Testis (tissue), 3 donors: ENCODE measurements around the gene SYNDIG1. TPM values are rescaled to one million over a fixed set of nuclear protein-coding genes. Genes with fewer than 3 reads are reported as not detected.

Source experiments
- DNase-seq: peaks from one replicate; pipeline ENCODE4 v3.0.0-alpha.2; 2019
- H3K27ac ChIP-seq, 2 donors: fragments of 200-600 bp; sonication (generic); one replicate each; pipeline ENCODE4 v1.5.1; 2019
- H3K27me3 ChIP-seq: fragments of 200-600 bp; sonication (generic); one replicate; pipeline ENCODE4 v1.5.1; 2019
- H3K36me3 ChIP-seq: fragments of 200-600 bp; sonication (generic); one replicate; pipeline ENCODE4 v1.5.1; 2017; ENCODE audit warnings: low read depth; ENCODE audit errors: missing control alignments
- H3K4me1 ChIP-seq: fragments of 200-600 bp; sonication (generic); one replicate; pipeline ENCODE4 v1.5.1; 2019
- H3K4me3 ChIP-seq, 2 donors: fragments of 200-600 bp; sonication (generic); one replicate each; pipeline ENCODE4 v1.5.1; 2017 to 2019
- H3K9me3 ChIP-seq: fragments of 200-600 bp; sonication (generic); one replicate; pipeline ENCODE4 v1.5.1; 2017
- POLR2A ChIP-seq: fragments of 450-650 bp; IDR thresholded peaks from one replicate; pipeline ENCODE4 v1.6.1; 2017; ENCODE audit warnings: antibody characterized with exemption, mild to moderate bottlenecking, moderate library complexity
- WGBS, 2 donors: methylation state at CpG; one replicate each; pipeline ENCODE4 v1.1.5; 2018; 5-methylcytosine and 5-hydroxymethylcytosine counted together
- intact Hi-C: fragments of 100-400 bp; cut with DNase I; formaldehyde crosslinking; loops from one replicate; pipeline ENCODE4 v1.15.1; 2023; ENCODE audit warnings: low total_unique reads
- polyA plus RNA-seq: library from polyadenylated mRNA; stranded (reverse); fragments of 350-450 nt; fragmentation: Illumina TruSeq; extraction: RNeasy Lipid Tissue Mini Kit (QIAGEN cat#74804); gene quantifications from one replicate; pipeline ENCODE4 v1.2.3, GENCODE V29; 2014; ENCODE audit warnings: low read depth, low replicate concordance; ENCODE audit not compliant: insufficient read depth
- total RNA-seq, 2 donors: library from RNA; depleted of rRNA; stranded (reverse); fragments of >200 nt; gene quantifications; one replicate each; pipeline ENCODE4 v1.2.3, GENCODE V29; 2016
- TF ChIP-seq, protein P1 (sequence below), 3 experiments: fragments of 450-650 bp in 2 of 3; fragments of 200-600 bp in 1 of 3; sonication (generic) in 1 of 3; IDR thresholded peaks; one replicate each; pipeline ENCODE4 v1.5.1; 2016 to 2019; ENCODE audit warnings: antibody characterized with exemption in 3 of 3, mild to moderate bottlenecking in 2 of 3, moderate library complexity in 1 of 3

Gene SYNDIG1
- total and polyA plus RNA-seq, 3 donors from 2014 or later: 2.1 to 3.2 (median 2.8) TPM

DNA sequence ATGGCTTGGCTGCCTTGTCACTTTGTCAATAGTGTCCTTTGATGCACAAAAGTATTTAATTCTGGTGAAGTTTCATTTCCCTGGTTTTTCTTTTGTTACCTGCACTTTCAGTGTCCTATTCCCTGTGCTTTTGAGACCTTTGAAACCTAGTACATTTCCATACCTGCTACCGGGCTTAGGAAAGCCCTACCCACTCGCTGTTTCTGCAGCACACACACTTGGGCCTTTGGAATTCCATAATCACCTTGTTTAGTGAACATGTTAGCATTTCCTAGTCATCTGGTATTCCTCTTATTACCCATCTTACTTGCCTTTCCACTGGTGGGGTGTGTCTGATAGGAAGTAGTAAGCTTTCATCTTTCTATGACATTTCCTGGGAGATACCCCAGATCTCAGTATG is 19.3 kb upstream of the SYNDIG1 start:
- H3K4me1 ChIP-seq: no peaks in the 10 kb centered on the region
- no peaks in the 10 kb centered on the region for H3K27me3 ChIP-seq
- H3K4me3 ChIP-seq: no peak overlapping the region
- 85 to 92% methylated on average over 2 of the region's 2 CpGs for WGBS, 2 donors
- intact Hi-C loops: no loop called here
- H3K27ac ChIP-seq: no peak overlapping the region
- TF ChIP-seq, protein P1, sequence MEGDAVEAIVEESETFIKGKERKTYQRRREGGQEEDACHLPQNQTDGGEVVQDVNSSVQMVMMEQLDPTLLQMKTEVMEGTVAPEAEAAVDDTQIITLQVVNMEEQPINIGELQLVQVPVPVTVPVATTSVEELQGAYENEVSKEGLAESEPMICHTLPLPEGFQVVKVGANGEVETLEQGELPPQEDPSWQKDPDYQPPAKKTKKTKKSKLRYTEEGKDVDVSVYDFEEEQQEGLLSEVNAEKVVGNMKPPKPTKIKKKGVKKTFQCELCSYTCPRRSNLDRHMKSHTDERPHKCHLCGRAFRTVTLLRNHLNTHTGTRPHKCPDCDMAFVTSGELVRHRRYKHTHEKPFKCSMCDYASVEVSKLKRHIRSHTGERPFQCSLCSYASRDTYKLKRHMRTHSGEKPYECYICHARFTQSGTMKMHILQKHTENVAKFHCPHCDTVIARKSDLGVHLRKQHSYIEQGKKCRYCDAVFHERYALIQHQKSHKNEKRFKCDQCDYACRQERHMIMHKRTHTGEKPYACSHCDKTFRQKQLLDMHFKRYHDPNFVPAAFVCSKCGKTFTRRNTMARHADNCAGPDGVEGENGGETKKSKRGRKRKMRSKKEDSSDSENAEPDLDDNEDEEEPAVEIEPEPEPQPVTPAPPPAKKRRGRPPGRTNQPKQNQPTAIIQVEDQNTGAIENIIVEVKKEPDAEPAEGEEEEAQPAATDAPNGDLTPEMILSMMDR (IDR thresholded peaks at IDR 0.05): no peak
- TF ChIP-seq POLR2A: no peak
- H3K36me3 ChIP-seq: no peaks in the 10 kb centered on the region
- DNase-seq: no peak
- H3K9me3 ChIP-seq: no peaks in the 10 kb centered on the region

DNA sequence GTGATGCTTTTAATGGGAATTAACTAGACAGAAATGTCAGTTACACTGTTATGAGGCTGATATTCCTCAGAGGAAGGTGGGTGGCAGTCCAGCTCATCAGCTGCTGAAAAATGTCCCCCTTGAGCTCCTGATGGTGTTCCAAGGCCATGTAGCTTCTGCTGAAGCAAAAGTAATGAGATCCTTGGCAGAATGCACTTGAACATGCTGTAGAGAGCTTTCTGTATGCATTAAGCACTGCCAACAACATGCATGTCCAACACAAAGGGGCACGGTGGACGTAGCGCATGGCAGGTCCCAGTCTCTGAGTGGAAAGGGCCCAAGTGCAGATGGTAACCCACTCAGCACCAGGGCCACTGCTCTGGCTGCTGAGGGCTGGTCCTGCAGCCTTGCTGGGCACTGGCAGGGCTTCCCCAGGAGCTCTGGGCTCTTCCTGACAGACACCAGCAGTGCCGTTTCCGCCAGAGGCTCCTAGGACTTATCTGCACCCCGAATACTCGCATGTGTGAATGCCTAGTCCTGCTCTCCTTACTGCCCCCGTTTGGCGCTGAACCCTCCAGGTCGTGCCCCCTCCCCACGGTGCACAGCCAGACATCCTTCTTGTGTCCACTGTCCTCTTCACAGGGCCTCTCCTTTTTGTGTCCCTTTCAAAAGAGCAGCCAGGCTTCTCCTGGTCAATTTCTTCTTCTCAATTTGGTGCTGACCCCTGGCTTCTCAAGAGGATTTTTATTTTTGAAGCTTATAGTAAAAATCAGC is 18.6 kb upstream of the SYNDIG1 start:
- no peaks in the 10 kb centered on the region for H3K36me3 ChIP-seq
- intact Hi-C loops: no loop called here
- DNase-seq: no peak
- H3K27ac ChIP-seq: no peak overlapping the region
- H3K4me1 ChIP-seq: no peaks in the 10 kb centered on the region
- H3K4me3 ChIP-seq: no peak overlapping the region
- H3K27me3 ChIP-seq: no peaks in the 10 kb centered on the region
- TF ChIP-seq, protein P1 (IDR thresholded peaks at IDR 0.05): no peak
- TF ChIP-seq POLR2A: no peak
- WGBS, 2 donors: 76 to 80% methylated on average over 11 of the region's 11 CpGs
- no peaks in the 10 kb centered on the region for H3K9me3 ChIP-seq

DNA sequence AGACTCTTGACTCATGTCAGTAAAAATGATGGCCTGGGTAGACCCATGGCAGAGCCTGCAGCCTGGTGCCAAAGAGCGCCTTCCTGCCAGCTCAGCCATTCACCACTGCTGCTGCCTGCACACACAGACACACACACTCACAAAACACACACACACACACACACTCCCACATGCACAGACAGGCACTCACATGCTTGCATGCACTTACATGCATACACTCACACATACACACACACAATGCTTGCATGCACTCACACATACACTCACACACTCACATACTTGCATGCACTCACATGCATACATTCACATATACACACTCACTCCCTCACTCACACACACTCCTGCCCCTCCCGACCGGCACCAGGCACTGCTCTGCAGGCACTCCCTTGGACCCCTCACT is 18.0 kb upstream of the SYNDIG1 start:
- intact Hi-C loops: no loop called here
- Histone ChIP-seq H3K4me3 (no peak overlapping the region), H3K9me3 (no peaks in the 10 kb centered on the region), H3K4me1 (no peaks in the 10 kb centered on the region), H3K27ac (no peak overlapping the region), H3K27me3 (no peaks in the 10 kb centered on the region), H3K36me3 (no peaks in the 10 kb centered on the region)
- 83% methylated on average over 2 to 3 of the region's 3 CpGs for WGBS, 2 donors
- DNase-seq: no peak
- TF ChIP-seq, protein P1 (IDR thresholded peaks at IDR 0.05): no peak
- TF ChIP-seq POLR2A: no peak

DNA sequence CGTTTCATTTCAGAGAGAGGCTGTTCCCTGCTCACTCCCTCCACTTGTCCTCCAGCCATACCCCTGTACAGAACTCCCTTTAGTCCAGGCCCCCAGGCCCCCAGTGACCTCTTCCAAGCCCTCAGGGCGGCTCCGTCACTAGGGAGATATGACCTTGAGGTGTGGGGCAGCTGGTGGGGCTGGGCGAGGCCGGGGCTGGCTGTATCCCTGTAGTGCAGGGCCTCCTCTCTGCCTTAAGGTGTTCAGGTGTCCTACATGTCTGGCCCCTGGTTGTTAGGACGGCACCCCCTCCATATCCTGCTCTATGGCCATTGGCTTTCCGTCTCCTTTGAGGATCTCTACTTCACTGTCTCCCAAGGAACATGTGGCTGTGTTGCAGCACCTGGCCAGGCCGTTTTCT is 17.4 kb upstream of the SYNDIG1 start:
- Histone ChIP-seq H3K4me3 (no peak overlapping the region), H3K27me3 (no peaks in the 10 kb centered on the region), H3K4me1 (no peaks in the 10 kb centered on the region), H3K27ac (no peak overlapping the region), H3K36me3 (no peaks in the 10 kb centered on the region), H3K9me3 (no peaks in the 10 kb centered on the region)
- no peak for DNase-seq
- WGBS, 2 donors: 68 to 77% methylated on average over 8 of the region's 8 CpGs
- intact Hi-C loops: no loop called here
- no peak for TF ChIP-seq POLR2A
- TF ChIP-seq, protein P1 (IDR thresholded peaks at IDR 0.05): no peak
